ENCODE data around the gene RILP. TPM values are rescaled to one million over a fixed set of nuclear protein-coding genes. Genes with fewer than 3 reads are reported as not detected.

Gene RILP, protein sequence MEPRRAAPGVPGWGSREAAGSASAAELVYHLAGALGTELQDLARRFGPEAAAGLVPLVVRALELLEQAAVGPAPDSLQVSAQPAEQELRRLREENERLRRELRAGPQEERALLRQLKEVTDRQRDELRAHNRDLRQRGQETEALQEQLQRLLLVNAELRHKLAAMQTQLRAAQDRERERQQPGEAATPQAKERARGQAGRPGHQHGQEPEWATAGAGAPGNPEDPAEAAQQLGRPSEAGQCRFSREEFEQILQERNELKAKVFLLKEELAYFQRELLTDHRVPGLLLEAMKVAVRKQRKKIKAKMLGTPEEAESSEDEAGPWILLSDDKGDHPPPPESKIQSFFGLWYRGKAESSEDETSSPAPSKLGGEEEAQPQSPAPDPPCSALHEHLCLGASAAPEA
- total RNA-seq = 7.9 and 10.3 TPM in 2 replicates

GRCh38 chr17:1649844-1650501 lies at the start of gene RILP:
Gene RILP (minus strand): TSS chr17:1649866. CDS start chr17:1649804, 62 bp downstream.

DNA sequence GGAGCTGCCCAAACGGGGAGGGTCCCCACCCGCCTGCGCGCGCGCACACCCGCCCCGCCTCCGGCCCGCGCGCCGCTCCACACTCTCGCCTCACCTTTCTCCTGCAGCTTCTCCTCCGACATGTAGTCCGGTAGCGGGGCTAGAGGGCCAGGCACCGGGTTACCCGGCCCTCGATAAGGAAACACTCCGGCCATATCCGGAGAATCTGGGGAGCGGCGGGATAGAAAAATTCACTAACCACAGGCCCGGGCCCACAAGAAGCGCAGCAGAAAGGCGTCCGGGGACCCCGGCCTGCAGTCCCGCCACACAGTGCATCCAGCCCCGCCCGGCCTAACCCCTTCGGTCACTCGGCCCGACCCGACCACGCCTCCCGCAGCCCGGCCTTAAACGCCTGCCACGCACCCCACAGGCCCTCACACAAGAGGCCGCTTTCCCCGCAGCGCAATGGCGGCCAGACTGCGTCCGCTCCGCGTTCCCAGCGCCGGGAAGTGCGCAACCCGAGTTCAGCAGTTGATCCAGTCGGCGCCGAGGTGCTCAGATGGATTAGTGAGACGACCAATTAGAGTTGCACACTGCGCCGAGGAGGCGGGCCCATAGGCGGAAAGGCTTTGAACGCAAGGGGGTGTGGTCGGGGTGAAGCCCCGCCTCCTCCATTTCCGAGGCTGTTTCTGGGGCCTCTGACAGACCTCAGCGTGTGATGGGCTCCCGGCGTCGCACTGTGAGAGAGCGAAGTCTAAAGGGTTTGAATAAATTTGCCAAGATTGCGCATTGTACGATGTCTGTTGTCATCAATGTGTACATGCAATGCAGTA lies 34.9 kb upstream of the RILP start, which contains the start of gene PRPF8:
TSS of gene PRPF8 (minus strand) at position 490 of the 812 bp plus-strand sequence. CDS start at position 194, 296 bp downstream.

GRCh38 chr17:1645207-1646171 lies 4.2 kb downstream of the RILP start, which contains the start of gene SCARF1:
Gene SCARF1 (minus strand): TSS chr17:1645732. CDS start chr17:1645697, 35 bp downstream.

GRCh38 chr17:1627982-1628855 lies 21.4 kb downstream of the RILP start, which contains the start of gene SLC43A2:
Gene SLC43A2 (minus strand): TSS chr17:1628834. CDS start chr17:1627874, 960 bp downstream.

Small RNAs within 50 kb of the gene (small RNA-seq; reads per million reads assigned to genes)
- gene RN7SL105P = not detected

Other genes with a start within 250 kb of the RILP start
- 683 and 752 TPM in 2 replicates for gene YWHAE, start 249.6 kb downstream of the RILP start, total RNA-seq
- 117 and 135 TPM in 2 replicates for gene CRK, start 193.6 kb downstream of the RILP start, total RNA-seq
- 209 and 216 TPM in 2 replicates for gene MYO1C, start 157.2 kb downstream of the RILP start, total RNA-seq
- gene INPP5K, start 133.3 kb downstream of the RILP start, total RNA-seq = 34.2 and 35.7 TPM in 2 replicates
- 31.3 and 31.4 TPM in 2 replicates for gene PITPNA, start 87.1 kb downstream of the RILP start, total RNA-seq
- 22.5 and 23.2 TPM in 2 replicates for gene SLC43A2, start 21.0 kb downstream of the RILP start, total RNA-seq
- 0.65 and 0.97 TPM in 2 replicates for gene SCARF1, start 4.1 kb downstream of the RILP start, total RNA-seq
- 117 and 135 TPM in 2 replicates for gene PRPF8, start 35.0 kb upstream of the RILP start, total RNA-seq
- gene TLCD2, start 60.5 kb upstream of the RILP start, total RNA-seq = 5.3 and 5.9 TPM in 2 replicates
- 21.4 and 27.4 TPM in 2 replicates for gene WDR81, start 74.8 kb upstream of the RILP start, total RNA-seq
- 0.11 and 0.13 TPM in 2 replicates for gene SERPINF2, start 93.0 kb upstream of the RILP start, total RNA-seq
- 5.1 and 16.5 TPM in 2 replicates for gene SERPINF1, start 112.2 kb upstream of the RILP start, total RNA-seq
- gene SMYD4, start 180.0 kb upstream of the RILP start, total RNA-seq = 11.2 and 11.8 TPM in 2 replicates
- 25.2 TPM in 2 replicates for gene RPA1, start 180.1 kb upstream of the RILP start, total RNA-seq

Measured in articular chondrocyte of knee joint (primary cell).